ENCODE data around the gene STK32B. TPM values are rescaled to one million over a fixed set of nuclear protein-coding genes. Genes with fewer than 3 reads are reported as not detected.

The STK32B gene
- total and polyA plus RNA-seq, 2 donors (not counting 1 experiment from before 2014, with no cell fraction given): 0.22 to 0.30 TPM

DNA sequence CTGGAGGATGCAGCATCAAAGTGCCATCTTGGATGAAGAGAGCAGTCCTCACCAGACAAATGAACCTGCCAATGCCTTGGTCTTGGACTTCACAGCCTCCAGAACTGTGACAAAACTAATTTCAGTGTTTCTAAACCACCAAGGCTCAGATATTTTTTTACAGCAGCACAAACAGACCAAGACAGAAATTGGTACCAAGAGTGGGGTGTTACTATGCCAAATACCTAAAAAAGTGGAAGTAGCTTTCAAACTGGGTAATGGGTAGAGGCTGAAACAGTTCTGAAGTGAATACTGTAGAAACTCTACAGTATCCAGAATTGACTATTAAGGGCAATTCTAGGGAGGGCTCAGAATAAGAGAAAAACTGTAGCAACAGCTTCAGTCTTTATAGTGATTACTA, 170.8 kb downstream of the STK32B start:
- no peaks in the 10 kb centered on the region for H3K79me2 ChIP-seq (ENCODE audit: control insufficient read depth, insufficient read depth, low read length)
- no peak overlapping the region for H3K27ac ChIP-seq (ENCODE audit: low read length in 2 of 2)
- no peaks in the 10 kb centered on the region for H3K27me3 Mint-ChIP-seq
- ATAC-seq (ENCODE audit: low read depth) (no peak), DNase-seq (no peak)
- ChIA-PET CTCF (no interaction called here), POLR2A (no interaction called here)
- no peaks in the 10 kb centered on the region for H3K4me1 Mint-ChIP-seq
- H4K20me1 ChIP-seq (ENCODE audit: control insufficient read depth, insufficient read depth, low read length, poor library complexity, severe bottlenecking): no peaks in the 10 kb centered on the region
- H3K9me3 ChIP-seq (ENCODE audit: control extremely low read depth in 1 of 3, control insufficient read depth in 2 of 3, insufficient read depth in 1 of 3, low read length in 2 of 3): peaks cover 0 to 13% (median 11%) of the 10 kb centered on the region in 3 donors
- TF ChIP-seq EZH2 (IDR thresholded peaks at IDR 0.05; ENCODE audit: borderline replicate concordance, insufficient read depth, low read depth, low read length, poor library complexity, severe bottlenecking): no peak
- TF ChIP-seq, protein P1, sequence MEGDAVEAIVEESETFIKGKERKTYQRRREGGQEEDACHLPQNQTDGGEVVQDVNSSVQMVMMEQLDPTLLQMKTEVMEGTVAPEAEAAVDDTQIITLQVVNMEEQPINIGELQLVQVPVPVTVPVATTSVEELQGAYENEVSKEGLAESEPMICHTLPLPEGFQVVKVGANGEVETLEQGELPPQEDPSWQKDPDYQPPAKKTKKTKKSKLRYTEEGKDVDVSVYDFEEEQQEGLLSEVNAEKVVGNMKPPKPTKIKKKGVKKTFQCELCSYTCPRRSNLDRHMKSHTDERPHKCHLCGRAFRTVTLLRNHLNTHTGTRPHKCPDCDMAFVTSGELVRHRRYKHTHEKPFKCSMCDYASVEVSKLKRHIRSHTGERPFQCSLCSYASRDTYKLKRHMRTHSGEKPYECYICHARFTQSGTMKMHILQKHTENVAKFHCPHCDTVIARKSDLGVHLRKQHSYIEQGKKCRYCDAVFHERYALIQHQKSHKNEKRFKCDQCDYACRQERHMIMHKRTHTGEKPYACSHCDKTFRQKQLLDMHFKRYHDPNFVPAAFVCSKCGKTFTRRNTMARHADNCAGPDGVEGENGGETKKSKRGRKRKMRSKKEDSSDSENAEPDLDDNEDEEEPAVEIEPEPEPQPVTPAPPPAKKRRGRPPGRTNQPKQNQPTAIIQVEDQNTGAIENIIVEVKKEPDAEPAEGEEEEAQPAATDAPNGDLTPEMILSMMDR (IDR thresholded peaks at IDR 0.05): no peak
- H3K27ac Mint-ChIP-seq: no peak overlapping the region
- H3K4me1 ChIP-seq (ENCODE audit: control insufficient read depth in 2 of 2, insufficient read depth in 2 of 2, low read length in 2 of 2): no peaks in the 10 kb centered on the region
- no peaks in the 10 kb centered on the region for H3K27me3 ChIP-seq (replicated peaks in 1 of 4; ENCODE audit: control extremely low read depth in 1 of 4, control insufficient read depth in 3 of 4, insufficient read depth in 4 of 4, low read length in 3 of 4)
- H3K9ac ChIP-seq (ENCODE audit: low read length): no peak overlapping the region
- H3K9me3 Mint-ChIP-seq (ENCODE audit: insufficient read depth): peaks cover 10% of the 10 kb centered on the region
- no peak overlapping the region for H3K4me3 Mint-ChIP-seq
- no peak overlapping the region for H3K4me3 ChIP-seq (ENCODE audit: control extremely low read depth in 1 of 5, extremely low read depth in 1 of 5, insufficient read depth in 1 of 5, low read depth in 2 of 5, low read length in 4 of 5)
- H2AFZ ChIP-seq (ENCODE audit: insufficient read depth, low read depth, low read length, poor library complexity, severe bottlenecking): no peak overlapping the region
- intact Hi-C loops (cut with micrococcal nuclease): no loop called here
- no peak overlapping the region for H3K4me2 ChIP-seq (replicated peaks; ENCODE audit: low read depth, low read length, poor library complexity, severe bottlenecking)
- H3K36me3 ChIP-seq (replicated peaks in 1 of 2; ENCODE audit: control extremely low read depth in 1 of 2, control insufficient read depth in 1 of 2, extremely low read depth in 1 of 2, insufficient read depth in 2 of 2, low read length in 1 of 2): no peaks in the 10 kb centered on the region

DNA sequence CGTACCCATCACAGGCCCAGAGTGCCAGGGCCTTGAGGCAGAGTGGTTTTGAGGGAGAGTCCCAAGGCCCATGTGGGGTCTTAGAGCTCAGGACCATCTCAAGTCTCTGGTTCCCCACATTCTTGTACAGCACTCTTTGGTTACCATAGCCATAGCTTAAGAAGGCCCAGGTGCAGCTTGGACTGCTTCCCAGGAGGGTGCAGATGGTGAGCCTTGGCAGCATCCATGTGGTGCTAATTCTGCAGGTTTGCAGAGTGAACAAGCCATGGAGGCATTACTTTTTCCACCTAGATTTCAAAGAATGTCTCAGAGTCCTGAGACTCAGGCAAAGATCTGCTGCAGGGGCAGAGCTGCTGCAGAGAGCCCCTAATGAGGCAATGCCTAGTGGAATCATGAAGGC, 171.7 kb downstream of the STK32B start:
- H2AFZ ChIP-seq (ENCODE audit: insufficient read depth, low read depth, low read length, poor library complexity, severe bottlenecking): no peak overlapping the region
- H3K4me3 ChIP-seq (ENCODE audit: control extremely low read depth in 1 of 5, extremely low read depth in 1 of 5, insufficient read depth in 1 of 5, low read depth in 2 of 5, low read length in 4 of 5): no peak overlapping the region
- no peak for TF ChIP-seq EZH2 (IDR thresholded peaks at IDR 0.05; ENCODE audit: borderline replicate concordance, insufficient read depth, low read depth, low read length, poor library complexity, severe bottlenecking)
- TF ChIP-seq, protein P1 (IDR thresholded peaks at IDR 0.05): no peak
- 80% methylated on average over 1 of the region's 1 CpG for WGBS (ENCODE audit: insufficient coverage)
- H3K27me3 ChIP-seq (replicated peaks in 1 of 4; ENCODE audit: control extremely low read depth in 1 of 4, control insufficient read depth in 3 of 4, insufficient read depth in 4 of 4, low read length in 3 of 4): no peaks in the 10 kb centered on the region
- DNase-seq (no peak), ATAC-seq (ENCODE audit: low read depth) (no peak)
- no peaks in the 10 kb centered on the region for H3K4me1 Mint-ChIP-seq
- no peak overlapping the region for H3K4me3 Mint-ChIP-seq
- CTCF ChIA-PET: no interaction called here
- no peak overlapping the region for H3K27ac Mint-ChIP-seq
- H3K36me3 ChIP-seq (replicated peaks in 1 of 2; ENCODE audit: control extremely low read depth in 1 of 2, control insufficient read depth in 1 of 2, extremely low read depth in 1 of 2, insufficient read depth in 2 of 2, low read length in 1 of 2): no peaks in the 10 kb centered on the region
- peaks cover 10% of the 10 kb centered on the region for H3K9me3 Mint-ChIP-seq (ENCODE audit: insufficient read depth)
- no peaks in the 10 kb centered on the region for H3K79me2 ChIP-seq (ENCODE audit: control insufficient read depth, insufficient read depth, low read length)
- no peak overlapping the region for H3K27ac ChIP-seq (ENCODE audit: low read length in 2 of 2)
- no peak overlapping the region for H3K4me2 ChIP-seq (replicated peaks; ENCODE audit: low read depth, low read length, poor library complexity, severe bottlenecking)
- H3K27me3 Mint-ChIP-seq: no peaks in the 10 kb centered on the region
- intact Hi-C loops (cut with micrococcal nuclease): no loop called here
- no peaks in the 10 kb centered on the region for H4K20me1 ChIP-seq (ENCODE audit: control insufficient read depth, insufficient read depth, low read length, poor library complexity, severe bottlenecking)
- H3K9ac ChIP-seq (ENCODE audit: low read length): no peak overlapping the region
- POLR2A ChIA-PET: no interaction called here
- H3K4me1 ChIP-seq (ENCODE audit: control insufficient read depth in 2 of 2, insufficient read depth in 2 of 2, low read length in 2 of 2): no peaks in the 10 kb centered on the region
- peaks cover 0 to 13% (median 11%) of the 10 kb centered on the region in 3 donors for H3K9me3 ChIP-seq (ENCODE audit: control extremely low read depth in 1 of 3, control insufficient read depth in 2 of 3, insufficient read depth in 1 of 3, low read length in 2 of 3)
